ENCODE measurements around the gene MESD.

MESD gene

GRCh38 chr15:81015621-81016488, 26.2 kb upstream of the MESD start:
- no peak for DNase-seq (ENCODE audit: low spot score)

- no peak for DNase-seq (ENCODE audit: low spot score)
These were observed 25.0 kb upstream of the MESD start for GRCh38 chr15:81014446-81015093.

- no peak for DNase-seq (ENCODE audit: low spot score)
These were observed 23.8 kb upstream of the MESD start for GRCh38 chr15:81013396-81013929.

GRCh38 chr15:81012588-81012987, 23.0 kb upstream of the MESD start:
- DNase-seq (ENCODE audit: low spot score) = no peak

- DNase-seq (ENCODE audit: low spot score) = peak; percentile 33
These were observed 22.0 kb upstream of the MESD start for GRCh38 chr15:81011593-81011992.

- no peak for DNase-seq (ENCODE audit: low spot score)
These were observed 20.5 kb upstream of the MESD start for GRCh38 chr15:81010086-81010485.

- no peak for DNase-seq (ENCODE audit: low spot score)
These were observed 18.7 kb upstream of the MESD start for GRCh38 chr15:81008312-81008711.

- DNase-seq (ENCODE audit: low spot score) = no peak
These were observed 17.9 kb upstream of the MESD start for GRCh38 chr15:81007428-81008064.

- no peak for DNase-seq (ENCODE audit: low spot score)
These were observed 16.5 kb upstream of the MESD start for GRCh38 chr15:81006124-81006523.

GRCh38 chr15:81003097-81003350, 13.4 kb upstream of the MESD start:
- DNase-seq (ENCODE audit: low spot score) = no peak

GRCh38 chr15:81002331-81003096, 12.9 kb upstream of the MESD start:
- DNase-seq (ENCODE audit: low spot score) = no peak

GRCh38 chr15:81002009-81002330, 12.4 kb upstream of the MESD start:
- no peak for DNase-seq (ENCODE audit: low spot score)

GRCh38 chr15:81001152-81002008, 11.8 kb upstream of the MESD start:
- peak; percentile 55 for DNase-seq (ENCODE audit: low spot score)

GRCh38 chr15:81000624-81001151, 11.1 kb upstream of the MESD start, which contains the start of gene TLNRD1:
Gene TLNRD1 (plus strand): TSS chr15:81000923. CDS start chr15:81002272, 1,349 bp downstream.
- peak; percentile 93 for DNase-seq (ENCODE audit: low spot score)

GRCh38 chr15:81000144-81000623, 10.6 kb upstream of the MESD start:
- peak; percentile 7 for DNase-seq (ENCODE audit: low spot score)

GRCh38 chr15:80999623-81000036, 10.0 kb upstream of the MESD start:
- DNase-seq (ENCODE audit: low spot score) = no peak

GRCh38 chr15:80998251-80998650, 8.6 kb upstream of the MESD start:
- no peak for DNase-seq (ENCODE audit: low spot score)

- no peak for DNase-seq (ENCODE audit: low spot score)
These were observed 8.1 kb upstream of the MESD start for GRCh38 chr15:80997692-80998091.

GRCh38 chr15:80996247-80996646, 6.6 kb upstream of the MESD start:
- DNase-seq (ENCODE audit: low spot score) = no peak

GRCh38 chr15:80992441-80992840, 2.8 kb upstream of the MESD start:
- no peak for DNase-seq (ENCODE audit: low spot score)

GRCh38 chr15:80992006-80992405, 2.4 kb upstream of the MESD start:
- no peak for DNase-seq (ENCODE audit: low spot score)

All from AG08395 (cell line).